ENCODE data around the gene CRX.
A peak's percentile ranks its signal among the peaks of the same experiment; 100 is the strongest.
"Not testable (repeated sequence)": the region's sequence is repeated elsewhere in the genome, so short reads cannot be mapped to it uniquely, and the experiment has no call there.

The CRX gene

DNA sequence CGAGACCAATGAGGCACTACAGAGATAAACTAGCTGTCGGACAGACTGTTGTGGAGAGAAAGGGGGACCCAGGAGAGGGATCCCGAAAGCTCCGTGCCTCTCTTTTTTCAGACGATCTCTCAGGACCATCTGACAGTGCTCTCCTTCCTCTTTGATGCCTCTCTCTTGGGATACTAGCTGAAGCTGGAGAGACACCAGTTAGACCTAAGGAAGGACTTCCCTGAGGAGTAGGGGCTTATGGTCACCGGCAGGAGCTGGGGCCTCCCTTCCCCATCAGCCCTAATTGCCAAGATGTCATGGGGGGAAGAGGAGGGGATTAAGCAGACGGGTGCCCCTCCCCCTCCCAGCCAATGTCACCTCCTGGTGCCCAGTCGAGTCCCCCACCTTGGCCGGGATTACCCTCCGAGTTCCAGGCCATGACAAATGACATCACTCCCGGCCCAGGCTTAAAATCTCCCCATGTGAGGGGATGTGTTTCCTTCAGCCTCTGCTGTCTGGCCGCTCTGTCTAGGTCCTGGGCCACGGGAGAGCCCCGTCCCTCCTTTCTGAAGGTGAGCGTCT, at the start of gene CRX:
TSS of gene CRX (plus strand) at position 478 of the 561 bp plus-strand sequence. CDS start 12,507 bp downstream, outside the sequence.
- DNase-seq: no peak

DNA sequence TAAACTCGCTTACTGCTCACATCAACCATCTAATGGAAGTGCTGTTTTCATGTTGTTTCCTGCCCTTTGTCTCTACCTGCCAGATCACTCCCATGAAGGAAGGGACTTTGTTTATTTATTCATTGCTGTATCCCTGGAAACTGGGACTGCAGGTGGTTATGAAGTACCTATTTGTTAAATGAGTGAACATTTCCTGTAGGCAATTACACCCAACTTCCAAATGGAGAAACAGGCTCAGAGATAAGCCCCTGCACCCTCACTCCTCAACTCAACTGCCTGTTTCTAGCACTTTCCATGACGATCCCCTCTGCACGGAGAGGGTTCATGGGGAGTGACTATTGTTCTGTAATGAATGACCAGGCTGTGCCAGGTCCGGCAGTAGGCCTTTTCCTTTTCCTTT, 45.2 kb upstream of the CRX start:
- no peak for DNase-seq

DNA sequence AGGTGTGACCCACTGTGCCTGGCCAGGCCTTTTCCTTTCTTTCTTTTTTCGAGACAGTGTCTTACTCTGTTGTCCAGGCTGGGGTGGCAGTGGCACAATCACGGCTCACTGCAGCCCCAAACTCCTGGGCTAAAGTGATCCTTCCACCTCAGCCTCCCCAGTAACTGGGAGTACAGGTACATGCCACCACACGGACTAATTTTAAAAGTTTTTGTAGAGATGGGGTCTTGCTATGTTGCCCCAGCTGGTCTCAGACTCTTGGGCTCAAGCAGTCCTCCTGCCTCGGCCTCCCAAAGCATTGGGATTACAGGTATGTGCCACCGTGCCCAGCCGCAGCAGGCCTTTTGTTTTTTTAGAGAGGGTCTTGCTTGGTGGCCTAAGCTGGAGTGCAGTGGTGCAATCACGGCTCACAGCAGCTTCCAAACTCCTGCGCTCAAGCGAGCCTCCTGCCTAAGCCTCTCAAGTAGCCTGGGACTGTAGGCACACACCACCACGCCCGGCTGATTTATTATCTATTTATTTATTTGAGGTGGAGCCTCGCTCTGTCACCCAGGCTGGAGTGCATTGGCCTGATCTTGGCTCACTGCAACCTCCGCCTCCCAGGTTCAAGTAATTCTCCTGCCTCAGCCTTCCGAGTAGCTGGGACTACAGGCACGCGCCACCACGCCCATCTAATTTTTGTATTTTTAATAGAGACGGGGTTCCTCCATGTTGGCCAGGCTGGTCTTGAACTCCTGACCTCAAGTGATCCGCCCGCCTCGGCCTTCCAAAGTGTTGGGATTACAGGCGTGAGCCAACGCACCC, 44.3 kb upstream of the CRX start:
- not testable (repeated sequence) for DNase-seq

DNA sequence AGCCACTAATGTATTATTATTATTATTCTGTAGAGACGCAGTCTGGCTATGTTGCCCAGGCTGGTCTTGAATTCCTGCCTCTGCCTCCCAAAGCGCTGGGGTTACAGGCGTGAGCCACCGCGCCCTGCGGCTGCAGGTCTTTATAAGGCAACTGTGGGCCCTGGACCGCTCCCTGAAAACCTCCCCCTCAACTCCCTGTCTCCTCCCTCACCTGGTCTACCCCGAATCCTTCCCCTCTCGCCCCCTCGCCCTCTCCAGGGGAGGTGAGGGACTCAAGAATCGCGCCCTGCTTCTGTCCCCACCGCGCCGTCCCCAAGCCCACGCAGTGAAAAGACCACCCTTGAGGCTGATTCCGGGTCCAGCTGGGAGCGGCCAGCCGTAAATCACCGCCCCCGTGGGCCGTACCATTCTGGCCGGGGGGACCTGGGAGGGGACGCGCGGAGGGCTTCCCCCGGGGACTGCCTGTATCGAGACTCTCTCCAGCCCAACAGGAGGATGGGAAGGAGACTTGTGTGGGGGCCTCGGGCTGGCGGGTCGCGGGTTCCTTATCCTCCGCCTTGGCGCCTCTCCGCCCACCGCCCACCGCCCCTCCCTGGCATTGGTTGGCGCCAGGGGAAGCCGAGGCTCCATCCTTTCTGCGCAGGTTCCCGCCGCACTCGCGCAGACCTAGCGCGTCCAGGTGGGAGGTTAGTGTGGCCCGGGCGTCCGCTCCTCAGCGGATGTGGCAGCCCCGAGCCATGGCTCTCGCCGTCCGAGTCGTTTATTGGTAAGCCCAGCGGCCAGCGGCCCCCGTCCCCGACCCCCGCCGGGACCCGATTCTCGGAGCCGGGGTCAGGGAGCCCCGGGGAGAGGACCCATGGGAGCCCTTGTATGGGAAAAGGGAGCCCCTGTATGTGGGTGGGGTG, 43.4 kb upstream of the CRX start, which contains the start of gene SELENOW:
TSS of gene SELENOW (plus strand) at position 655 of the 905 bp plus-strand sequence. CDS start at position 738, 83 bp downstream.
- peak; percentile 87 to 89 for DNase-seq

DNA sequence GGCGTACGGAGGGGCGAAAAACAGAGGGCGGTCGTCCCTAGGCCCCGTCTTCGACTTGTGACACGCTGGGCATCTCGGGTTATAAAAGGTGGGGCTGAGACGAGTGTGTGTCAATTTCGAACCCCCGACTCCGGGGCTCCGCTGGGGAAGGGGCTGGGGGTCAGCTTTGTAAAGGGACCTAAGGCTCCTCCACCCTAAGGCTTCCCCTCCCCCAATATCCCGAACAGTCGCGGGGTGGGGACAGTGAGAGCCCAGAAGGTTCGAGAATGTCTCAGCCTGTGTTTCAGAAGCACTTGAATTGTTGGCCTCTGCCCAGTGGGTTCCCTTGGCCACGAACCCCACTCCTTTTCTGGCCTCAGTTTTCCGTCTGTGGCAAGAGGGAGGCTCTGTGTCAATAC, 42.8 kb upstream of the CRX start:
- DNase-seq: no peak

DNA sequence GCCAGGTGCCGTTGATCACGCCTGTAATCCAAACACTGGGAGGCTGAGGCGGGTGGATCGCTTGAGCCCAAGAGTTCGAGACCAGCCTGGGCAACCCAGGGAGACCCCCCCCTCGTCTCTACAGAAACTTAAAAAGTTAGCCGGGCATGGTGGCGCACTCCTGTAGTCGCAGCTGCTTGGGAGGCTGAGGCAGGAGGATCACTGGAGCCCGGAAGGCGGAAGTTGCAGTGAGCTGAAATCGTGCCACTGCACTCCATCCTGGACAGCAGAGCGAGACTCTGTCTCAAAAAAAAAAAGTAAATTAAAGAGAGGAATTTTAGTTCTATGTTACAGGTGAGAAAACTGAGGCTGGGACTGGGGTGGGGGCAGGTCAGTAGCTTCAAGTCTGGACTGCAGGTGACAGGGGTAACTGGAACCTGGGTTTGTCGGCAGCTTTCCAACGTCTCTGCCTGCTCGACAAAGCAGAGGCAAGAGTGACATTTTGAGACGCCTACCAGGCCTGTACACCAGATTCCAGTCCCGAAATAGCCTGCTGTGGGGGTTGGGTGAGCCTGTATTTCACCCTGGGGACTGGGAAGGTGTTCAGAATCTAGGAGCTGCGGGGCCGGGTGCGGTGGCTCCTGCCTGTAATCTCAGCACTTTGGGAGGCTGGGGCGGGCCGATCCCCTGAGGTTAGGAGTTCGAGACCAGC, 42.1 kb upstream of the CRX start:
- DNase-seq: peak in 1 of 2 experiments; percentile 20

DNA sequence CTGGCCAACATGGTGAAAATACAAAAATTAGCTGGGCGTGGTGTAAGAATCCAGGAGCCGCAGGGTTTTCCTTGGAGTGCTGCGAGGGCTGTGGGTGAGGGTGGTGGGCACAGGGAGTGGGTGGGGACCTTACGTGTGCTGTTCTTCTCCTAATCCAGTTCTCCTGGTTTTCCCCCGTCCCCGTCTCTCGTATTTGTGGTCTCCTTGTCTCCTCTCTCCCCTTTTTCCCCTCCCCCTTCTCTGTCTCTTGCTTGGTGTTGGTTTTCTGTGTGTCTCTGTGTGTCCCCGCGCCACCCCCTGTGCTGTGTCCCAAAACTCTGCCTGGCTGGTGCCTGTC, 41.6 kb upstream of the CRX start:
- DNase-seq: no peak

DNA sequence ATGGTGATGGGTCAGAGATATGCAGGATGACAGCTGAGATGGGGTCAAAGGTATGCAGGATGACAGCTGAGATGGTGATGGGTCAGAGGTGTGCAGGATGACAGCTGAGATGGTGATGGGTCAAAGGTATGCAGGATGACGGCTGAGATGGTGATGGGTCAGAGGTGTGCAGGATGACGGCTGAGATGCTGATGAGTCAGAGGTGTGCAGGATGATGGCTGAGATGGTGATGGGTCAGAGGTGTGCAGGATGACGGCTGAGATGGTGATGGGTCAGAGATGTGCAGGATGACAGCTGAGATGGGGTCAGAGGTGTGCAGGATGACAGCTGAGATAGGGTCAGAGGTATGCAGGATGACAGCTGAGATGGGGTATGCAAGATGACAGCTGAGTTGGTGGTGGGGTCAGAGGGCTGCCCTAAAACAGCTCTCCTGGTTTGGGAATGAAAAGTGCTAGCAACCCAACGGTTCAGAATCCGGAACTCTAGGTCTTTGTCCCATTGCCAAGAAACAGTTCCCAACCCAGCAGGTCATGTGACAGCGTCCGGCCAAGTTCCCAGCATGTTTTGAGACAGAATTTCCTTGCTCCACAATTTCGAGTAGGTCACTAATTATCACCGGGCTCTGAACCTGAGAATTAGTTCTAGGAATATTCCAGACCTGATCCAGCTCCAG, 40.0 kb upstream of the CRX start:
- no peak for DNase-seq

DNA sequence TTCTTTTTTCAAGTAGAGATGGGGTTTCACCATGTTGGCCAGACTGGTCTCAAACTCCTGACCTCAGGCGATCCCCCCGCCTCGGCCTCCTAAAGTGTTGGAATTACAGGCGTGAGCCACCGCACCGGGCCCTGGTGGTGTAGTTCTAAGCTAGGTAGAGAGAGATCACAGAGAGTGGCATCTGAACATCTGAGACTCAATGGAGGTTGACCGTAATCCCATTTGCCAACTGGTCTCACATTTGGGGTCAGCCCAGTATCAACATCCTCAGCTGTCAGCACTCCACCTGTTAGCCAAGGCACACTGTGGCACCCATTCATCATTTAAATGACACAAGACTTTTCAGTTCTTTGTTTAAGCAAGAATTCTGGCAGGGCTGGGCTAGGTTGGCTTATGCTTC, 35.2 kb upstream of the CRX start:
- DNase-seq: no peak

DNA sequence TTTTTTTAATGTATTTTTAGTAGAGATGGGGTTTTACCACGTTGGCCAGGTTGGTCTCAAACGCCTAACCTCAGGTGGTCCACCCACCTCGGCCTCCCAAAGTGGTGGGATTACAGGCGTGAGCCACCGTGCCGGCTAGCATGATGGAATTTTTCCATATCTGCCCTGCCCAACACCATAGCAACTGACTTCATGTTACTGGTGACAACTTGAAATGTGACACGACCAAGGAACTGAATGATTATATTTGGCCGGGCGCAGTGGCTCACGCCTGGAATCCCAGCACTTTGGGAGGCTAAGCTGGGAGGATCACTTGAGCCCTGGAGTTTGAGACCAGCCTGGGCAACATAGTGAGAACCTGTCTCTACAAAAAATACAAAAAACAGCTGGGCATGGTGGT, 34.4 kb upstream of the CRX start:
- DNase-seq: not testable (repeated sequence)

DNA sequence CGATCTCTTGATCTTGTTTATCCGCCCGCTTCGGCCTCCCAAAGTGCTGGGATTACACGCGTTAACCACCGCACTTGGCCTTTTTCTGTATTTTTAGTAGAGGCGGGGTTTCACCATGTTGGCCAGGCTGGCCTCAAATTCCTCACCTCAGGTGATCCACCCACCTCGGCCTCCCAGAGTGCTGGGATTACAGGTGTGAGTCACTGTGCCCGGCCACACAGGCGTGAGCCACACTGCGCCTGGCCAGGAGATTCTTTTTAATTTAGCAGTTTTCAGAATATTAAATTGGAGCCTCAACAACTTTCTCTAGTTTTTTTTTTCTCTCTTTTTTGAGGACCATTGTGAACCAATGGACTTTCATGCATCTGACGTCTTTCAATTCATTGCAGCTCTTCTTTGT, 31.9 kb upstream of the CRX start:
- DNase-seq: not testable (repeated sequence)

DNA sequence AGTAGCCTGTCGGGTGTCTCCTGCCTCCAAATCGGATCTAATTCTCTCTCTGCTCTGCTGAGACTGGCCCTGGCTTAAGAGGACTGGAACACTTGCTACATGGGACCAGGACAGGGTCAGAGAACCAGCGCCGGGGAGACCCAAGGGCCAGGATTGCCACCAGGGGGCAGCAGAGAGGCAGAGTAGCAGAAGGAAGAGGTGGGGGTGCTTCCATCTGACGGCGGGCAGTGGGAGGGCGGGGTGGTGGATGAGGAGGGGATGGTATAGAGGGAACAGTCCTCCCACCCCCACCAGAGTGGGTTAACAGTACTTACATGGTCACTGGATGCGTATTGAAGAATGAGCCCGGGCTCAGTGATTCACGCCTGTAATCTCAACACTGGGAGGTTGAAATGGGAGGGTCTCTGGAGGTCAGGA, 31.3 kb upstream of the CRX start:
- DNase-seq: peak; percentile 91 to 94

DNA sequence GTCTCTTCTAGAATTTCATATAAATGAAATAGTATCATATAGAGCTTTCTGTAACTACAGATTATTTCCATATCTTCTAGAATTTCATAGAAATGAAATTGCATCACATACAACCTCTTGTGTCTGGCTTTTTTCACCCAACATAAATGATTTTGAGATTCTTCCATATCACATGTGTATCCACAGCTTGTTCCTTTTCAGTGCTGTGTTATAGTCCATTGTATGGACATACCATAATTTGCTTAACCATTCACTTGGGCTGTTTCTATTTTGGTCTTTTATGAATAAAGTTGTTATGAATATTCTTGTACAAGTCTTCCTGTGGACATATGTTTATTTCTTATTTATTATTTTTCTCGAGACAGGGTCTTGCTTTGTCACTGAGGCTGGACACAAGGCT, 29.1 kb upstream of the CRX start:
- no peak for DNase-seq

DNA sequence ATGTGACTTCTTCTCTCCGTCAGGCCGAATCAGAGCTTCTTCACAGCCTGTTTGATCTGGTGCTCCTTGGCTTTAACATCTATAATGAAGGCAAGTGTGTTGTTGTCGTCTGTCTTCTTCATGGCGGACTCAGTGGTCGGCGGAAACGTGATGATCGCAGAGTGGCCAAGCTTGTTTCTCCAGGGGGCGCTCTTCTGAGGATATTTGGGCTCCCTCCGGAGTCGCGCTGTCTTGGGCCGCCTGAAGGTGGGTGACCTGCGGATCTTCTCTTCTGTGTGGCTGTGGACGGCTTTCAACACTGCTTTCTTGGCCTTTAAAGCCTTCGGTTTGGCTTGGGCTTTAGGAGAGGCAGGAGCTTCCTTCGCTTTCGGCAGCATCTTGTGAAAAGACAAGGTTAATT, 27.2 kb upstream of the CRX start:
- DNase-seq: no peak

DNA sequence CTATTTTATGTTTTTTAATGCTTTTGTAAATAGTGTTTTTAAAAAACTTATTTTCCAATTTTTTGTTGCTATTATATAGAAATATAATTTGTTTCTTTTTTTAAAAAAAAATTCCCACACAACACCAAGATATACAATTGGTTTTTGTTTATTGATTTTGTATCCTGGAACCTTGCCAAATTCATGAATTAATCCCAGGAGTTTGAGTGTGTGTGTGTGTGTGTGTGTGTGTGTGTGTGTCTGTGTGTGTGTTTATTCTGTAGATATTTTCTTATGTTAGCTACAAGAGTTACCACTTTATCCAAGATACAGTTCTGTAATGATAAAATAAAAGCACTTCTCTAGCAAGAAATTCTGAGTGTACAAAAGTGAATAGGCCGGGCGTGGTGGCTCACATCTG, 25.0 kb upstream of the CRX start:
- DNase-seq: no peak

DNA sequence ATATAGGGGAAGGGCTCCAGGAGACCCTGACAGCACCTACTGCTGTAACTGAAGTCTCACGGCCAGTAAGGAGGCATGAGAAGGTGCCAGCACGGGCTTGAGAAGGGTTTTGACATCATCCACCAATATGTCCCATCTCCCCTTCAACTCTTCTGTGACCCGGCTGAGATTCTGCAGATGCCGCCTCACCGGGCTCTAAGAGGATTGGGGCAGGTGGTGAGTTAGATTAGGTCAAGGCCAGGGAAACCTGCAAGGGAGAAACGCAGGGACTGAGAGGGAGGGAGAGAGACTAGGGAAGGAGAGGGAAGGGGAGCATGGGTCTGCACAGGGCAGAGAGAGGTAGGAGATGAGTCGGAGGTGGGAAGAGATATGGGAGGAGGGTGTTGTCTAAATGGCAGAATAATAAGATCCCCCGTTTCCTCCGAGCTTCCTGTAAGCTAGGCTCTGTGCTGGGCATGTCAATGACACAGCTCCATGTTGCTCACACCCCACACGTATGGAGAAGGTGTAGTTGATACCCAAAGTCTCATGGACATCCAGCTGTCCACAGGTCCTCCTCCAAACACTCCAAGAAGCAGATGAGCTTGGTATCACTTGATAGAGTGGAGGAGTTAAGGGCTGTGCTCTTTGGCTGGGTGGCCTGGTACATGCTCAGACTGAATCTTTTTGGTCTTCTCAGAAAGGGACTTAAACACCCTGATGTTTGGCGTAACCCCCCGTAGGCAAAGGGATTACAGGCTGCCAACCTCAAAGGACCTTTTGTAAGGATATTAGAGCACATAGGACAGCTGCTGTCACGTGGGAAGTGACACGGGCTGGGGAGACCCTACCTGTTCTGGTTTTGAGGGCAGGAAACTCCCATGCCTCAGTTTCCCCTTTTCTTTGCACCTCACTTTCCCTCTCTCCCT, 23.5 kb upstream of the CRX start:
- no peak for DNase-seq

DNA sequence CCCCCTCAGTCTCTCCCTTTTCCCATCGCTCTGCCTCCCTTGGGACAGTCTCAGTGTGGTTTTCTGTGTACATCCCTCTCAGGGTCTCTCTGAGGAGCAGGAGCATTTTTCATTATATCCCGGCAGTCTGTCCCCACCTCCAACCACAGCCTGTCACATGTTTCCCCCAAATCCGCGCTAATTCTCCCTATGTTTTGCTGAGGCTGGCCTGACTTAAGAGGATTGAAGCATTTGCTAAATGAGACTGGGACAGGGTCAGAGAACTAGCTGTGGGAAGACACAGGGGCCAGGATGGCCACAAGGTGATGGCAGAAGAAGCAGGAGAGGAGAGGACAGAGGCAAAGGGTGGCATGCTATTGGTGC, 22.9 kb upstream of the CRX start:
- no peak for DNase-seq

DNA sequence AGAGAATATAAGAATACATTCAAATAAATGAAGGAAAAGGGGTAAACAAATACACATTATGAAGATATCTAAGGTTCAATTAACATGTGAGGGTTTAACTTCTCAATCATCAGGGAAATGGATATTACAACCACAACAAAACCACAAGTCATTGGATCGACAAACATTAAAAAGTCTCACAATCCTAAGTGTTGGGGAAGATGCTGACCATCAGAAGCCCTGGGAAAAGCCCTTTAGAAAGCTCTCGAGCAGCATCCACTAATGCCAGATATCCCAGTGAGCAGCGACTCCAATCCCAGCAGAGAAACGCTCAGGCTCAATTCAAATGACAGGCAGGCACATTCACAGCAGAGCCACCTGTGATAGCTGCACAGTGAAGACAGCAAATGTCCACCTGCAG, 20.5 kb upstream of the CRX start:
- DNase-seq: no peak

DNA sequence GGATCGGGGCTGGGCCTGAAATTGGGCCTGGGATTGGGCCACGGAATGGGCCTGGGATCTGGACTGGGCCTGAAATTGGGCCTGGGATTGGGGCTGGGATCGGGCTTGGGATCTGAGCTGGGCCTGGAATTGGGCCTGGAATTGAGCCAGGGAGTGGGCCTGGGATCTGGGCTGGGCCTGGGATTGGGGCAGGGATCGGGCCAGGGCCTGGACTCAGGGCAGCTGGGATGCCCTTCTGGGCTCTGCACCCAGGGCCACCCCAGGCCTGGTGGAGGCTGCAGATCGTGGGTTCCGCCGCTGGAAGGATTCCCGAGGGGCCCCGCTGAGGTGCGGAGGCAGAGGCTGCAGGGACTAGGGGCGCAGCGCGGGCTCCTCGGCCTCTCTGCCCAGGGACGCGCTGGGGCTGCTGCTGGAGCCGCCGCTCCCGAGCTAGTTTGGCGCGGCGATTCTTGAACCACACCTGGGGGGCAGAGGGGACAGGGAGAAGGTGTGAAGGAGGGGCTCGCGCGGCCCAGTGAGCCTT, 19.2 kb upstream of the CRX start:
- DNase-seq: no peak

DNA sequence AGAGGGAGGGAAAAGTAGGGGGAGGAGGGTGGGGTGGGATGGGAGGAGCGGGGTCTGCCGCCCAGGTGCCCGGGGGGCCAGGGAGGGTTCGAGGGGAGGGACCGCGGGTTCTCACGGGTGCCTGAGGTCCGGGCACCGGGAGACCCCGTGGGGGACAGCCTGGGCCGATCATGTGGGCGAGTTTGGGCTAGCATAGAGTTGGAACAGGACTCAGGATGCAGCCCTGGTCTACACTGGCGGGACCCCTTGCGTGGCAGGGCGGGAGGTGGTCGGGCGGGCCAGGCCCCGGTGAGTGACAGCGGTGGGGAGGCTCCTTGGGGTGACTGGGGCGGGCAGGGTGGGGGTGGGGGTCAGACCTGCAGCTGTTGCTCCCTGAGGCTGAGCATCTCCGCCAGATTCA, 18.6 kb upstream of the CRX start:
- DNase-seq: not testable (repeated sequence)

DNA sequence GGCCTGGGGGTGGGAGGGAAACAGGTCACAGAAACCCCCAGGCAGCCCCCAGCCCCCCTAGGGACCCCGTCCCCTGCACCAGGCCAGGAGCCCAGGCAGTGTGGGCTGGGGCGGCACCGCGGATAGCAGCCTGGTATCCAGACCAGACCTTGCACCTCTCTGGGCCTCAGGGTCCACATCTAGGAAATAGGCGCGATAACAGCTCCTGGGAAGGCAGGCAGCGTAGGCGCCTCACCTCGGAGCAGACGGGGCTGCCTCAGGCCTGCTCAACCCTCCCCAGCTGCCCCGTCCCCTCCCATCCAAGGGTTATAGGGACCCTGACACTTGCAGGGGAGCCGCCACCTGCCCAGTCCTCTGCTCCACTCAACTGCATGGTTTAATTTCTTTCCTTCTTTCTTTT, 18.1 kb upstream of the CRX start:
- not testable (repeated sequence) for DNase-seq
